ENCODE data around the gene NACC1. TPM values are rescaled to one million over a fixed set of nuclear protein-coding genes. Genes with fewer than 3 reads are reported as not detected.
"Not testable (repeated sequence)": the region's sequence is repeated elsewhere in the genome, so short reads cannot be mapped to it uniquely, and the experiment has no call there.

The NACC1 gene
- total RNA-seq, 1 donor from 2014 or later = 35.2 TPM

- no peak for TF ChIP-seq CTCF (IDR thresholded peaks at IDR 0.05)
- H3K9me3 ChIP-seq = no peaks in the 10 kb centered on the region
- H3K4me3 ChIP-seq = peak overlapping the region; percentile 55
- intact Hi-C loops (cut with DNase I) = no loop called here
- ATAC-seq = peak in 1 of 2 donors; percentile 4
- peak; percentile 69 for DNase-seq
- H3K36me3 ChIP-seq = no peaks in the 10 kb centered on the region
- H3K27ac ChIP-seq = peak overlapping the region; percentile 88
- peaks cover 78% of the 10 kb centered on the region for H3K4me1 ChIP-seq
- no peaks in the 10 kb centered on the region for H3K27me3 ChIP-seq (ENCODE audit: low read depth)
Observed at GRCh38 chr19:13164343-13165161, 46.5 kb downstream of the NACC1 start.

- Histone ChIP-seq H3K9me3 (no peaks in the 10 kb centered on the region), H3K36me3 (no peaks in the 10 kb centered on the region), H3K4me3 (no peak overlapping the region), H3K27ac (peak overlapping the region; percentile 88), H3K4me1 (peaks cover 78% of the 10 kb centered on the region), H3K27me3 (ENCODE audit: low read depth) (no peaks in the 10 kb centered on the region)
- intact Hi-C loops (cut with DNase I) = no loop called here
- DNase-seq = no peak
- no peak for ATAC-seq
- TF ChIP-seq CTCF (IDR thresholded peaks at IDR 0.05) = no peak
Observed at GRCh38 chr19:13165162-13165997, 47.3 kb downstream of the NACC1 start.

DNA sequence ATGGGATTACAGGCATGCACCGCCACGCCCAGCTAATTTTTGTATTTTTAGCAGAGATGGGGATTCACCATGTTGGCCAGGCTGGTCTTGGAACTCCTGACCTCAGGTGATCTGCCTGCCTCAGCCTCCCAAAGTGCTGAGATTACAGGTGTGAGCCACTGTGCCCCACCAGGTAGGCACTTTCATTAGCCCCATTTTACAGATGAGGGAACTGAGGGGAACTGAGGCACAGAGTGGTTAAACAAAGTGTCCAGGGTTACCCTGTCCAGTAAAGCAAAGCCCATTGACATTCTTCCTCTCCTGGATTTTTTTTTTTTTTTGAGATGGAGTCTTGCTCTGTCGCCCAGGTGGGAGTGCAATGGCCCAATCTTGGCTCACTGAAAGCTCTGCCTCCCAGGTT is 48.1 kb downstream of the NACC1 start:
- peaks cover 75% of the 10 kb centered on the region for H3K4me1 ChIP-seq
- ATAC-seq = not testable (repeated sequence)
- peak overlapping the region; percentile 88 for H3K27ac ChIP-seq

GRCh38 chr19:13169769-13170168 is 51.7 kb downstream of the NACC1 start:
- Histone ChIP-seq H3K4me1 (peaks cover 59% of the 10 kb centered on the region), H3K9me3 (no peaks in the 10 kb centered on the region), H3K27me3 (ENCODE audit: low read depth) (no peaks in the 10 kb centered on the region), H3K4me3 (no peak overlapping the region), H3K36me3 (no peaks in the 10 kb centered on the region), H3K27ac (peak overlapping the region; percentile 36)
- intact Hi-C loops (cut with DNase I) = no loop called here
- TF ChIP-seq CTCF (IDR thresholded peaks at IDR 0.05) = no peak
- no peak for ATAC-seq
- DNase-seq = no peak

More for the DNA sequence above, 48.1 kb downstream of the NACC1 start:
- H3K36me3 ChIP-seq; H3K27me3 ChIP-seq (ENCODE audit: low read depth); H3K4me3 ChIP-seq; H3K9me3 ChIP-seq; DNase-seq; intact Hi-C loops (cut with DNase I): not testable (repeated sequence)

- peaks cover 45% of the 10 kb centered on the region for H3K4me1 ChIP-seq
- ATAC-seq = no peak
- no peak overlapping the region for H3K27ac ChIP-seq
Observed at GRCh38 chr19:13171146-13171545, 53.1 kb downstream of the NACC1 start.

More at GRCh38 chr19:13171146-13171545, 53.1 kb downstream of the NACC1 start:
- no peak for DNase-seq
- no peak for TF ChIP-seq CTCF (IDR thresholded peaks at IDR 0.05)
- H3K4me3 ChIP-seq = no peak overlapping the region
- H3K36me3 ChIP-seq = no peaks in the 10 kb centered on the region
- intact Hi-C loops (cut with DNase I) = no loop called here
- H3K9me3 ChIP-seq = no peaks in the 10 kb centered on the region
- no peaks in the 10 kb centered on the region for H3K27me3 ChIP-seq (ENCODE audit: low read depth)

Measured in lower lobe of right lung (tissue), 2 donors.